H9 (cell line): Measurements from ENCODE around the gene VWC2L. TPM values are rescaled to one million over a fixed set of nuclear protein-coding genes. Genes with fewer than 3 reads are reported as not detected.

Experiments used
- DNase-seq: peaks from one replicate; pipeline ENCODE4 v3.0.0-alpha.2; 2017
- H2AFZ ChIP-seq: one replicate; pipeline ENCODE4 v1.6.1; 2013; ENCODE audit warnings: mild to moderate bottlenecking, low read length, control low read depth, moderate library complexity
- H2AK5ac ChIP-seq: 2 replicates; pipeline ENCODE4 v1.6.1; 2013; ENCODE audit warnings: low read length, control low read depth, mixed read lengths; ENCODE audit not compliant: insufficient read length
- H2BK120ac ChIP-seq: one replicate; pipeline ENCODE4 v1.6.1; 2013; ENCODE audit warnings: low read depth, mild to moderate bottlenecking, low read length, control low read depth, inconsistent platforms; ENCODE audit not compliant: poor library complexity, severe bottlenecking
- H2BK12ac ChIP-seq: 2 replicates; pipeline ENCODE4 v1.6.1; 2013; ENCODE audit warnings: low read length, control low read depth, mixed read lengths, low read depth; ENCODE audit not compliant: insufficient read length
- H2BK15ac ChIP-seq: 2 replicates; pipeline ENCODE4 v1.6.1; 2013; ENCODE audit warnings: low read depth, low read length, control low read depth
- H2BK20ac ChIP-seq: one replicate; pipeline ENCODE4 v1.6.1; 2013; ENCODE audit warnings: low read depth, mild to moderate bottlenecking, low read length, control low read depth, inconsistent platforms; ENCODE audit not compliant: poor library complexity, severe bottlenecking
- H2BK5ac ChIP-seq: 2 replicates; pipeline ENCODE4 v1.6.1; 2013; ENCODE audit warnings: low read length, control low read depth, mixed read lengths; ENCODE audit not compliant: insufficient read length
- H3K14ac ChIP-seq: 2 replicates; pipeline ENCODE4 v1.6.1; 2013; ENCODE audit warnings: low read length, control low read depth; ENCODE audit not compliant: insufficient read depth
- H3K18ac ChIP-seq: 2 replicates; pipeline ENCODE4 v1.6.1; 2013; ENCODE audit warnings: low read depth, mild to moderate bottlenecking, mixed read lengths, low read length, control low read depth; ENCODE audit not compliant: insufficient read length
- H3K23ac ChIP-seq: 2 replicates; pipeline ENCODE4 v1.6.1; 2013; ENCODE audit warnings: low read length, control low read depth, mixed read lengths, low read depth; ENCODE audit not compliant: insufficient read length
- H3K23me2 ChIP-seq: 2 replicates; pipeline ENCODE4 v1.6.1; 2013; ENCODE audit warnings: low read depth, mild to moderate bottlenecking, mixed read lengths, low read length, control low read depth; ENCODE audit not compliant: insufficient read length, poor library complexity, severe bottlenecking
- H3K27ac ChIP-seq: 2 replicates; pipeline ENCODE4 v1.5.1; 2013; ENCODE audit warnings: low read length, control low read depth, mixed read lengths, low read depth; ENCODE audit not compliant: insufficient read length
- H3K27me3 ChIP-seq: 2 replicates; pipeline ENCODE4 v1.6.1; 2013; ENCODE audit warnings: low read length, control low read depth, inconsistent platforms; ENCODE audit not compliant: insufficient read depth
- H3K4ac ChIP-seq: 2 replicates; pipeline ENCODE4 v1.6.1; 2013; ENCODE audit warnings: low read depth, mild to moderate bottlenecking, control low read depth, inconsistent platforms, low read length, moderate library complexity
- H3K4me1 ChIP-seq: 2 replicates; pipeline ENCODE4 v1.6.1; 2013; ENCODE audit warnings: low read length, control low read depth, inconsistent platforms; ENCODE audit not compliant: insufficient read depth
- H3K4me2 ChIP-seq: 2 replicates; pipeline ENCODE4 v1.6.1; 2013; ENCODE audit warnings: low read length, control low read depth, mixed read lengths; ENCODE audit not compliant: insufficient read length, insufficient read depth
- H3K56ac ChIP-seq: 2 replicates; pipeline ENCODE4 v1.6.1; 2013; ENCODE audit warnings: low read depth, mild to moderate bottlenecking, mixed read lengths, low read length, control low read depth; ENCODE audit not compliant: insufficient read length
- H3K79me1 ChIP-seq: 2 replicates; pipeline ENCODE4 v1.6.1; 2013; ENCODE audit warnings: low read depth, mild to moderate bottlenecking, moderate library complexity, low read length, control low read depth, inconsistent platforms; ENCODE audit not compliant: insufficient read depth, poor library complexity, severe bottlenecking
- H3K79me2 ChIP-seq: 2 replicates; pipeline ENCODE4 v1.6.1; 2013; ENCODE audit warnings: low read length, control low read depth, inconsistent platforms; ENCODE audit not compliant: insufficient read depth
- H3K9ac ChIP-seq: 2 replicates; pipeline ENCODE4 v1.6.1; 2013; ENCODE audit warnings: low read length, control low read depth, mixed read lengths; ENCODE audit not compliant: insufficient read length; ENCODE audit errors: extremely low read depth
- H3K9me3 ChIP-seq: one replicate; pipeline ENCODE4 v1.6.1; 2013; ENCODE audit warnings: low read depth, low read length, inconsistent platforms; ENCODE audit not compliant: control insufficient read depth
- H3T11ph ChIP-seq: one replicate; pipeline ENCODE4 v1.6.1; 2013; ENCODE audit warnings: mild to moderate bottlenecking, low read length, control low read depth, inconsistent platforms
- H4K20me1 ChIP-seq: one replicate; pipeline ENCODE4 v1.6.1; 2013; ENCODE audit not compliant: control insufficient read depth, insufficient read length, insufficient read depth
- H4K5ac ChIP-seq: 2 replicates; pipeline ENCODE4 v1.6.1; 2013; ENCODE audit warnings: low read depth, mild to moderate bottlenecking, mixed read lengths, low read length, control low read depth; ENCODE audit not compliant: insufficient read length
- H4K8ac ChIP-seq: replicated peaks from 2 replicates; pipeline ENCODE4 v1.6.1; 2013; ENCODE audit warnings: low read length, control low read depth, mixed read lengths, low read depth; ENCODE audit not compliant: insufficient read length
- H4K91ac ChIP-seq: 2 replicates; pipeline ENCODE4 v1.6.1; 2013; ENCODE audit warnings: low read depth, mild to moderate bottlenecking, moderate library complexity, mixed read lengths, low read length, control low read depth; ENCODE audit not compliant: insufficient read length
- H3K27ac Mint-ChIP-seq, 3 experiments: 2 replicates in 2 of 3; 3 replicates in 1 of 3; pipeline ENCODE4 v1.8.0; 2020 to 2021; ENCODE audit warnings: mixed read lengths in 3 of 3, mild to moderate bottlenecking in 1 of 3, moderate library complexity in 1 of 3
- H3K27me3 Mint-ChIP-seq: 2 replicates; pipeline ENCODE4 v1.8.0; 2021; ENCODE audit warnings: low read depth, mild to moderate bottlenecking, moderate library complexity, mixed read lengths
- H3K36me3 Mint-ChIP-seq, 3 experiments: 2 replicates in 2 of 3; 3 replicates in 1 of 3; pipeline ENCODE4 v1.8.0; 2020 to 2021; ENCODE audit warnings: low read depth in 3 of 3, mixed read lengths in 3 of 3; ENCODE audit not compliant: insufficient read depth in 1 of 3
- H3K4me1 Mint-ChIP-seq, 2 experiments: 2 replicates each; pipeline ENCODE4 v1.8.0; 2020; ENCODE audit warnings: mixed read lengths in 2 of 2
- H3K4me3 Mint-ChIP-seq, 2 experiments: 2 replicates in 1 of 2; 3 replicates in 1 of 2; pipeline ENCODE4 v1.8.0; 2020 to 2021; ENCODE audit warnings: mild to moderate bottlenecking in 2 of 2, mixed read lengths in 2 of 2, moderate library complexity in 1 of 2
- H3K9me3 Mint-ChIP-seq, 2 experiments: 2 replicates in 1 of 2; 3 replicates in 1 of 2; pipeline ENCODE4 v1.8.0; 2020; ENCODE audit warnings: mild to moderate bottlenecking in 2 of 2, mixed read lengths in 2 of 2, moderate library complexity in 1 of 2
- CTCF ChIP-seq: fragments of 200-600 bp; sonication (generic); conservative IDR thresholded peaks from 3 replicates; pipeline ENCODE4 v1.8.0; 2021; ENCODE audit warnings: antibody characterized with exemption, mild to moderate bottlenecking
- WGBS: extraction: QIAGEN DNeasy Blood & Tissue Kit; methylation state at CpG from one replicate; pipeline ENCODE4 v1.1.7; 2013; ENCODE audit warnings: missing lambda C conversion rate, low lambda C conversion rate, mixed read lengths; ENCODE audit not compliant: insufficient read length; ENCODE audit errors: extremely low coverage; 5-methylcytosine and 5-hydroxymethylcytosine counted together
- total RNA-seq: library from RNA; stranded (reverse); gene quantifications from 2 replicates; pipeline ENCODE4 v1.2.1, GENCODE V29; 2021

The VWC2L gene
- total RNA-seq, 1 experiment from 2014 or later = not detected

DNA sequence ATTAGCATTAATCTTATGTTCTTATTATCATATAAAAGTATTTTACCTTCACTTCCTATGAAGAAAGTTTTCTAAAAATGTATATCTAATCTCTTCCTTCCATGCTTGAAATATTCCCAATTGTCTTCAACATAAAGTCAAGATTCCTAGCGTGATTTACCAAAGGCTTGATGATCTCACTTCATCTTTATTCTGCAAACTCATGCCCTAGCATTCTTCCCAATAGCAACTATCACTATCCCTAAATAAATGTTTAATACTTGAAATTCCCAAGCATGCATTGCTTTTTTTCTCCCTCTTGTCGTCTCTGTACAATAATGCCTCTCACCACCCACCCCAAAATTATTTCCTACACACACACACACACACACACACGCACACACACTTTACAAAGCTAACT lies 125.8 kb downstream of the VWC2L start:
- no peak overlapping the region for H3K27ac Mint-ChIP-seq
- Histone ChIP-seq H4K5ac (no peak overlapping the region), H3K27ac (no peak overlapping the region), H3K27me3 (no peaks in the 10 kb centered on the region), H4K91ac (no peak overlapping the region), H4K8ac (no peak overlapping the region), H3K9ac (no peak overlapping the region), H2BK12ac (no peak overlapping the region), H4K20me1 (no peaks in the 10 kb centered on the region), H2AK5ac (no peak overlapping the region), H3K4ac (no peak overlapping the region), H3K4me2 (no peak overlapping the region), H2BK20ac (no peak overlapping the region), H3K18ac (no peak overlapping the region), H3K14ac (no peak overlapping the region), H2AFZ (no peak overlapping the region), H3K56ac (no peak overlapping the region), H3K23me2 (no peaks in the 10 kb centered on the region), H2BK120ac (no peak overlapping the region), H3K9me3 (no peaks in the 10 kb centered on the region), H3K79me2 (no peaks in the 10 kb centered on the region), H3K4me1 (no peaks in the 10 kb centered on the region; the same call in 1 of the 2 replicates), H3K79me1 (no peaks in the 10 kb centered on the region), H2BK15ac (no peak overlapping the region), H2BK5ac (no peak overlapping the region), H3T11ph (no peak overlapping the region), H3K23ac (no peak overlapping the region)
- H3K4me3 Mint-ChIP-seq = no peak overlapping the region
- H3K9me3 Mint-ChIP-seq = no peaks in the 10 kb centered on the region
- no peaks in the 10 kb centered on the region for H3K36me3 Mint-ChIP-seq
- no CpG with 5 or more reads among the region's 3 CpGs for WGBS
- TF ChIP-seq CTCF = no peak
- H3K4me1 Mint-ChIP-seq = peaks cover 7 to 10% of the 10 kb centered on the region in 2 experiments
- H3K27me3 Mint-ChIP-seq = no peaks in the 10 kb centered on the region
- DNase-seq = no peak
